ENCODE data around the gene IRF1. TPM values are rescaled to one million over a fixed set of nuclear protein-coding genes. Genes with fewer than 3 reads are reported as not detected.

Gene IRF1
- polyA plus RNA-seq, 1 experiment, result 25.5 TPM

DNA sequence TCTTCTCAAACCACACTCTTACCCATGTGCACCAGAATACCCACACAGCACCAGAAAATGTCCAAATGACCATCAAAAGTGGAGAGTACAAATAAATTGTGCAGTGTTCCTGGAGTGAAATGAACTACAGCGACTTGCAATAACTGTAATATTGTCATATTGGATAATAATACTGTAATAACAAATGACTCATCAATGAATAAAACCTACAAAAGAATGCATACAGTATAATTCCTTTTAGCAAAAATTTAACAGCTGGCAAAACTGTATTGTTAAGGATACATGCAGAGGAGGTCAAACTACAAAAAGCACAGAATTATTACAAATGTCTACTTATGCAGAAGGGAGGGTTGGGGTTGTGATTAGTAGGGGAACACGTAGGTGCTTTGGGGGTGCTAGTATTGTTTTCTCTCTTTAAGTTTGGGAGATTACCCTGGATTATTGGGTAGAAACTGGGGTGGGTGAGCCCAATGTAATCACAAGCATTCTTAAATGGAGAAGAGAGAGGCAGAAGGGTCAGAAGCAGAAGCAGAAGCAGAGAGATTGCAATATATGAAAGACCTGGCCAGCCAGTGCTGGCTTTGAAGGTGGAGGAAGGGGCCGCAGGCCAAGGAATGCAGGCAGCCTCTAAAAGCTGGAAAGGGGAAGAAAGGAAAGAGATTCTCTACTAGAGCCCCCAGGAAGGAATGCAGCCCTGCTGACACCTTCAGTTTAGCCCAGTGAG, 21.8 kb downstream of the IRF1 start:
- Histone ChIP-seq H3K4me3 (ENCODE audit: low read depth, low read length) (no peak overlapping the region), H3K36me3 (ENCODE audit: control insufficient read depth, insufficient read depth, low read length) (no peaks in the 10 kb centered on the region), H3K27me3 (ENCODE audit: control insufficient read depth, insufficient read depth, low read length) (no peaks in the 10 kb centered on the region)
- DNase-seq (ENCODE audit: low read depth), result no peak
- ChIA-PET POLR2A (no interaction called here), CTCF (interaction anchor here (0.6 to 3.8 kb wide), 5 partner anchors 9 to 1716 kb away, joined by 3 to 14 read pairs (median 5); partner anchors contain the start of gene IRF1)
- TF ChIP-seq, protein P1, sequence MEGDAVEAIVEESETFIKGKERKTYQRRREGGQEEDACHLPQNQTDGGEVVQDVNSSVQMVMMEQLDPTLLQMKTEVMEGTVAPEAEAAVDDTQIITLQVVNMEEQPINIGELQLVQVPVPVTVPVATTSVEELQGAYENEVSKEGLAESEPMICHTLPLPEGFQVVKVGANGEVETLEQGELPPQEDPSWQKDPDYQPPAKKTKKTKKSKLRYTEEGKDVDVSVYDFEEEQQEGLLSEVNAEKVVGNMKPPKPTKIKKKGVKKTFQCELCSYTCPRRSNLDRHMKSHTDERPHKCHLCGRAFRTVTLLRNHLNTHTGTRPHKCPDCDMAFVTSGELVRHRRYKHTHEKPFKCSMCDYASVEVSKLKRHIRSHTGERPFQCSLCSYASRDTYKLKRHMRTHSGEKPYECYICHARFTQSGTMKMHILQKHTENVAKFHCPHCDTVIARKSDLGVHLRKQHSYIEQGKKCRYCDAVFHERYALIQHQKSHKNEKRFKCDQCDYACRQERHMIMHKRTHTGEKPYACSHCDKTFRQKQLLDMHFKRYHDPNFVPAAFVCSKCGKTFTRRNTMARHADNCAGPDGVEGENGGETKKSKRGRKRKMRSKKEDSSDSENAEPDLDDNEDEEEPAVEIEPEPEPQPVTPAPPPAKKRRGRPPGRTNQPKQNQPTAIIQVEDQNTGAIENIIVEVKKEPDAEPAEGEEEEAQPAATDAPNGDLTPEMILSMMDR (IDR thresholded peaks at IDR 0.05; ENCODE audit: insufficient read depth, low read depth, low read length), result no peak

DNA sequence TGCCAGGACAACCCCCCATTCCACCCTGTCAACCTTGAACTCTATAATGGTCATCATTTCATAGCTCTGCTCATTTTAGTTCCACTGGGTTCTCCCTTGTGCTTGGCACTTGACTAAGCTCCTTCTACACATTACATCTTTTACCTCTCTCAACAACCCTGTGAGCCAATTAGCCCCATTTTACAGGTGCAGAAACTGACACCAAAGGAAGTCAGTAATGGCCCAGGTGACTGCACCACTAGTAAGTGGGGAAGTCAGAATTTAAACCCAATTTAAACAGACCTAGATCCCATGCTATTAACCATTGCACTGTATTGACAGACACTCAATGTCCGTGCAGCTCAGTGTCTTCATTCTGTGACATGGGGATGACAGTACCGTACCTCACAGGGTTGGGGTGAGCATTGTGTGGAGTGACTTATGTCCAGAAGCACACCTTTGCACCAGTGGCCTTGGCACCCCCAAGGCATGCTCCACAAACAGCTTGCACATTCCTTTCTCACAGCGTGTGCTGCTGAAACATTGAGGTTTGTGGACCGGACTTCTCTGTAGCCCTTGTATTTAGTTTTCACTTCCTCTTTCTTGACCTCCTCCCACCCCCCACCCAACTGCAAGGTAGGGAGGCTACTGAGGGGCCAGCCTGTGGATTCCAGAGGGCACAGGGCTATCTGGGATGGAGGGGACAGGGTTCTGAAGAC, 23.1 kb downstream of the IRF1 start:
- Histone ChIP-seq H3K36me3 (ENCODE audit: control insufficient read depth, insufficient read depth, low read length) (no peaks in the 10 kb centered on the region), H3K27me3 (ENCODE audit: control insufficient read depth, insufficient read depth, low read length) (no peaks in the 10 kb centered on the region), H3K4me3 (ENCODE audit: low read depth, low read length) (no peak overlapping the region)
- DNase-seq (ENCODE audit: low read depth), result no peak
- CTCF ChIA-PET, result interaction anchor here (0.8 to 1.2 kb wide), 4 partner anchors 9 to 53 kb away, joined by 3 read pairs; no protein-coding TSS in a partner anchor
- POLR2A ChIA-PET, result interaction anchor here (0.6 kb wide), 1 partner anchor 13 kb away, joined by 4 read pairs; no protein-coding TSS in a partner anchor
- TF ChIP-seq, protein P1 (IDR thresholded peaks at IDR 0.05; ENCODE audit: insufficient read depth, low read depth, low read length), result no peak

DNA sequence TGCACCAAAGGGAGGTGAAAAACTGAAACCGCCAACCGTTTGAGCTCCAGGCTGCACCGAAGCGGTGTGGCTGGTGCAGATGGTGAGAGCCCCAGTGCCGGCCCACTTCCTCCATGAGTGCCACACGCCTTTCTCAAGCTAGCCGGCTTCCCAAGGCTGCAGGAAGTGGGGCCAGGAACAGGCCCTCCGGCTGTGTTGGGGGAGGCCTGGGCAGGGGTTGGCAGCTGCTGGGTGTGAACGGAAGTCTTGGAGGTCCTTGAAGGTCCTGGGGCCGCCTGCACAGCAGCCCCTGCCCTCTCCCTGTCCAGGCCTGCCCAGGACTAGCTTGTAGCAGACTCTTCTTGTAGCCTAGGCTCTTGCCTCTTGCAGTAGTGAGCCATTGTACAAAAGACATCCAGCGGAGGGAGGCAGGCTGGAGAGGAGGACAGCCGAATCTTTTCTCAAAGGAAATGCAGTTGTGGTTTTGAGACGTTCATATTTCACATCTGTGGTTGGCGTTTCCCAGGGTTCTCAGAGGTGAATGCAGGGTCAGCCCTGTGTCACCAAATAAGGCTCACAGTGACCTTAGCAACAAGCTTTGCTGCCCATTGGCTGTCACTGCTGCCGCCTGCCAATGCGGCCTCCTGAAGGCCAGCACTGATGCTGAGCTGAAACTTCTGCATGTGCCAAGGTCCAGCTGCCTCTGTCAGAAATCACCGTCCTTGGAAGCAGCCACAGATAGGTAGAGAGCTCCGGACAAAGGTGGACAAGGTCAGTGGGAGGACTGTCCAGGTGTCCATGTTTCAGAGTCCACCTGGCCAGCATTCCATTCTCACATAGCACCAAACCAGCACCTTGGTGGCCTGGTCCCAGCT, 23.9 kb downstream of the IRF1 start:
- CTCF ChIA-PET, result interaction anchor here (0.7 to 1.2 kb wide), 6 partner anchors 8 to 241 kb away, joined by 3 read pairs; no protein-coding TSS in a partner anchor
- TF ChIP-seq, protein P1 (IDR thresholded peaks at IDR 0.05; ENCODE audit: insufficient read depth, low read depth, low read length), result no peak
- no peak overlapping the region for H3K4me3 ChIP-seq (ENCODE audit: low read depth, low read length)
- DNase-seq (ENCODE audit: low read depth), result no peak
- no peaks in the 10 kb centered on the region for H3K36me3 ChIP-seq (ENCODE audit: control insufficient read depth, insufficient read depth, low read length)
- no peaks in the 10 kb centered on the region for H3K27me3 ChIP-seq (ENCODE audit: control insufficient read depth, insufficient read depth, low read length)
- POLR2A ChIA-PET, result interaction anchor here (0.6 kb wide), 1 partner anchor 14 kb away, joined by 4 read pairs; no protein-coding TSS in a partner anchor

- ChIA-PET CTCF (interaction anchor here (0.5 to 1.7 kb wide), 9 partner anchors 14 to 420 kb away, joined by 3 to 6 read pairs (median 3); no protein-coding TSS in a partner anchor), POLR2A (no interaction called here)
- no peak for DNase-seq (ENCODE audit: low read depth)
- TF ChIP-seq, protein P1 (IDR thresholded peaks at IDR 0.05; ENCODE audit: insufficient read depth, low read depth, low read length), result no peak
- Histone ChIP-seq H3K36me3 (ENCODE audit: control insufficient read depth, insufficient read depth, low read length) (no peaks in the 10 kb centered on the region), H3K4me3 (ENCODE audit: low read depth, low read length) (no peak overlapping the region), H3K27me3 (ENCODE audit: control insufficient read depth, insufficient read depth, low read length) (no peaks in the 10 kb centered on the region)
These were observed 25.4 kb downstream of the IRF1 start for GRCh38 chr5:132465059-132465707.

Data from BJ (cell line).